Stimulated activated CD4-positive, alpha-beta T cell treated with anti-CD3 and anti-CD28 coated beads, TNF-alpha, amount 100 ng/mL, for 48 hours (primary cell): ENCODE measurements around the gene NPAS2.

ENCODE experiments used
- DNase-seq, 3 donors: peaks; one replicate each; pipeline ENCODE4 v3.0.0-alpha.2; 2020; ENCODE audit warnings: low read depth in 3 of 3

The NPAS2 gene

GRCh38 chr2:100796499-100797100, 23.3 kb upstream of the NPAS2 start:
- no peak for DNase-seq

- DNase-seq = no peak
These were observed 20.3 kb upstream of the NPAS2 start for GRCh38 chr2:100799686-100800085.

- DNase-seq = no peak
These were observed 19.0 kb upstream of the NPAS2 start for GRCh38 chr2:100800915-100801314.

- no peak for DNase-seq
These were observed 18.5 kb upstream of the NPAS2 start for GRCh38 chr2:100801402-100801801.

GRCh38 chr2:100802066-100802465, 17.9 kb upstream of the NPAS2 start:
- DNase-seq = no peak

GRCh38 chr2:100803334-100803733, 16.6 kb upstream of the NPAS2 start:
- no peak for DNase-seq

GRCh38 chr2:100806550-100806949, 13.4 kb upstream of the NPAS2 start:
- no peak for DNase-seq

GRCh38 chr2:100807707-100808106, 12.2 kb upstream of the NPAS2 start:
- DNase-seq = no peak

GRCh38 chr2:100808582-100808981, 11.4 kb upstream of the NPAS2 start:
- no peak for DNase-seq

- DNase-seq = no peak
These were observed 10.4 kb upstream of the NPAS2 start for GRCh38 chr2:100809506-100809905.

- no peak for DNase-seq
These were observed 9.3 kb upstream of the NPAS2 start for GRCh38 chr2:100810603-100811145.

- DNase-seq = no peak
These were observed 7.8 kb upstream of the NPAS2 start for GRCh38 chr2:100812116-100812515.

GRCh38 chr2:100812573-100812972, 7.4 kb upstream of the NPAS2 start:
- DNase-seq = no peak

GRCh38 chr2:100813527-100813926, 6.4 kb upstream of the NPAS2 start:
- DNase-seq = no peak

GRCh38 chr2:100814043-100814442, 5.9 kb upstream of the NPAS2 start:
- no peak for DNase-seq

- DNase-seq = no peak
These were observed 5.5 kb upstream of the NPAS2 start for GRCh38 chr2:100814453-100814852.

GRCh38 chr2:100817388-100817985, 2.5 kb upstream of the NPAS2 start:
- DNase-seq = no peak

- no peak for DNase-seq
These were observed 1.8 kb upstream of the NPAS2 start for GRCh38 chr2:100818003-100818605.

GRCh38 chr2:100818606-100819369, 1.2 kb upstream of the NPAS2 start:
- no peak for DNase-seq

- DNase-seq = no peak
These were observed 259 bp downstream of the NPAS2 start for GRCh38 chr2:100820273-100820522.

GRCh38 chr2:100820523-100821254, 750 bp downstream of the NPAS2 start:
- no peak for DNase-seq

- no peak for DNase-seq
These were observed 1.4 kb downstream of the NPAS2 start for GRCh38 chr2:100821255-100821910.
